Measurements from ENCODE around the gene LZTS2. TPM values are rescaled to one million over a fixed set of nuclear protein-coding genes. Genes with fewer than 3 reads are reported as not detected.
A peak's percentile ranks its signal among the peaks of the same experiment; 100 is the strongest.

Gene LZTS2
- total RNA-seq, 4 donors from 2014 or later = 41.8 to 86.8 (median 56.6) TPM

DNA sequence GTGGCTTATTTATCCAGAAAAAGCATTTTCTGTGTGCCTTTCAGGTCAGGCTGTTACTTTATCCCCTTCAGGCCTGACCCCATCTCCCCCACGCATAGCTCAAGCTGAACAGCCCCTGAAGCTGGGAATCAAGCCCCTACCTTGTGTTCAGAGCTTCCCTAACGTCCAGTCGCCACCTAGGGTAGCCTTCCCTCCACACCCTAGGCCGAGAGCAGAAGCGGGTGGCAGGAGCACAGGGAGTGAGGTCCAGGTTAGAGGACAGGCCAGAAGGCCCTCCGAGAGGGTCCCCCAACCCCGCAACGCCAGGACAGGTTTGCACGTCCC lies 30.8 kb upstream of the LZTS2 start:
- TF ChIP-seq POLR2A (IDR thresholded peaks at IDR 0.05) (no peak), EP300 (IDR thresholded peaks at IDR 0.05; ENCODE audit: low read depth) (no peak), POLR2AphosphoS5 (IDR thresholded peaks at IDR 0.05) (no peak)
- TF ChIP-seq, protein P1, sequence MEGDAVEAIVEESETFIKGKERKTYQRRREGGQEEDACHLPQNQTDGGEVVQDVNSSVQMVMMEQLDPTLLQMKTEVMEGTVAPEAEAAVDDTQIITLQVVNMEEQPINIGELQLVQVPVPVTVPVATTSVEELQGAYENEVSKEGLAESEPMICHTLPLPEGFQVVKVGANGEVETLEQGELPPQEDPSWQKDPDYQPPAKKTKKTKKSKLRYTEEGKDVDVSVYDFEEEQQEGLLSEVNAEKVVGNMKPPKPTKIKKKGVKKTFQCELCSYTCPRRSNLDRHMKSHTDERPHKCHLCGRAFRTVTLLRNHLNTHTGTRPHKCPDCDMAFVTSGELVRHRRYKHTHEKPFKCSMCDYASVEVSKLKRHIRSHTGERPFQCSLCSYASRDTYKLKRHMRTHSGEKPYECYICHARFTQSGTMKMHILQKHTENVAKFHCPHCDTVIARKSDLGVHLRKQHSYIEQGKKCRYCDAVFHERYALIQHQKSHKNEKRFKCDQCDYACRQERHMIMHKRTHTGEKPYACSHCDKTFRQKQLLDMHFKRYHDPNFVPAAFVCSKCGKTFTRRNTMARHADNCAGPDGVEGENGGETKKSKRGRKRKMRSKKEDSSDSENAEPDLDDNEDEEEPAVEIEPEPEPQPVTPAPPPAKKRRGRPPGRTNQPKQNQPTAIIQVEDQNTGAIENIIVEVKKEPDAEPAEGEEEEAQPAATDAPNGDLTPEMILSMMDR (IDR thresholded peaks at IDR 0.05) = no peak
- Histone ChIP-seq H3K4me1 (peaks cover 8 to 47% (median 27%) of the 10 kb centered on the region in 4 donors), H3K36me3 (no peaks in the 10 kb centered on the region), H3K27ac (peak overlapping the region; percentile 81 to 91 (median 90)), H3K9me3 (no peaks in the 10 kb centered on the region), H3K4me3 (peak overlapping the region; percentile 66 to 88 (median 81)), H3K27me3 (no peaks in the 10 kb centered on the region)
- WGBS, 2 donors (ENCODE audit: low coverage in 1 of 2) = 19 to 40% methylated on average over 1 to 9 of the region's 9 CpGs
- intact Hi-C loops (cut with DNase I; ENCODE audit: low total_unique reads) (loop anchor here (10.0 kb wide), 1 partner anchor 46 kb away; no protein-coding TSS in a partner anchor), in situ Hi-C loops (cut with MboI; ENCODE audit: low pct_ligation_motif_present in 1 of 4, low pct_unique_long_range_greater_than_20kb in 1 of 4, low sequenced_read_pairs in 3 of 4) (no loop called here)
- no peak for DNase-seq

DNA sequence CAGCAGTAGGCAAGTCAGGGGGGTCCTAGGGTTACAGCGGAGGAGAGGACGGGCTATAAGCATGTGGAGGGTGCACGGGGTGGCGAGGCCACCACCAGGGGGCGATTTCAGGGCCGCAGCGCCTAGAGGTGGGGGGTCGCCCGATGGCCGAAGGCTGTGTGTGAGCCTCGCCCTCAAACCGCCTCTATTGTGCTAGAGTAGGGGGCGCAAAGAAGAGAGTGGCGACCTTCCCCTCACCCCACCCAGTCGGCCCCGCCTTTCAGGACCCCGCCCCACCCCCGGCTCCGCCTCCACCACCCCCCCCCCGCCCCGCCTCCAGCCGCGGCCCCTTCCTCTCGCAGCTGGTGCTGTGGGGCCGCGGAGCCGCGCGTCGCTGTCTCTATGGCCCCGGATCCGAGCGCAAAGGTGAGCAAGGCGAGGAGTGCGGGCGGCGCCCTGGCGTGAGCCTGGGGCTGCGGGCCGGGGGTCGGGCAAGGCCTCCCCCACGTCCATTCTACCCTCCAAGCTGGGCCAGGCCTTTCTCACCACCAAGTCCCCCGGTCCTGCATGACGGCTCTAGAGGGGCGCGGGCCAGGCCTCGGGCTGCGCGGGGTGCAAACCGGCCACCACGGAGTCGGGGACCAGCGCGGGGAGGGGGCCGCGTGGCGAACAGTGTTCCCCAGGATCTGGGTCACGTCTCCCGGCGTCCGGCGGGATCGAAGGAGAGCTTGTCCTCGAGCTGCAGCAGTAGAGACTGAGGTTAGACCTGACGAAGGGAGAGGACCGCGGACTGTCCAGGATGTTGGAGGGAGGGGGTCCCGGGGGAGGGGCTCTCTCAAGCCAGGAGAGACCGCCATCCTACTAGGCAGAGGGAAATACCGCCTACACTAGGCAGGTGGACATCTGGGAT lies 30.2 kb upstream of the LZTS2 start, which contains the start of gene SEMA4G:
TSS of gene SEMA4G (plus strand) at position 318 of the 889 bp plus-strand sequence. CDS start 3,409 bp downstream, outside the sequence.
- Histone ChIP-seq H3K4me3 (peak within 1 kb of the TSS; percentile 66 to 88 (median 81)), H3K27ac (peak within 1 kb of the TSS; percentile 81 to 91 (median 90)), H3K9me3 (no peaks in the 10 kb centered on the region), H3K36me3 (no peaks in the 10 kb centered on the region), H3K27me3 (no peaks in the 10 kb centered on the region), H3K4me1 (peaks cover 8 to 47% (median 27%) of the 10 kb centered on the region in 4 donors)
- TF ChIP-seq, protein P1 (IDR thresholded peaks at IDR 0.05) = peak; percentile 75 to 90 (median 78)
- TF ChIP-seq EP300 (IDR thresholded peaks at IDR 0.05; ENCODE audit: low read depth) = no peak
- TF ChIP-seq POLR2A (IDR thresholded peaks at IDR 0.05) = peak; percentile 33
- peak; percentile 12 to 60 (median 41) for TF ChIP-seq POLR2AphosphoS5 (IDR thresholded peaks at IDR 0.05)
- intact Hi-C loops (cut with DNase I; ENCODE audit: low total_unique reads) (loop anchor here (10.0 kb wide), 1 partner anchor 45 kb away; no protein-coding TSS in a partner anchor), in situ Hi-C loops (cut with MboI; ENCODE audit: low pct_ligation_motif_present in 1 of 4, low pct_unique_long_range_greater_than_20kb in 1 of 4, low sequenced_read_pairs in 3 of 4) (no loop called here)
- peak; percentile 59 for DNase-seq
- 2% methylated on average over 59 of the region's 70 CpGs; no CpG with 5 or more reads in 1 of the 2 donors for WGBS, 2 donors (ENCODE audit: low coverage in 1 of 2)

DNA sequence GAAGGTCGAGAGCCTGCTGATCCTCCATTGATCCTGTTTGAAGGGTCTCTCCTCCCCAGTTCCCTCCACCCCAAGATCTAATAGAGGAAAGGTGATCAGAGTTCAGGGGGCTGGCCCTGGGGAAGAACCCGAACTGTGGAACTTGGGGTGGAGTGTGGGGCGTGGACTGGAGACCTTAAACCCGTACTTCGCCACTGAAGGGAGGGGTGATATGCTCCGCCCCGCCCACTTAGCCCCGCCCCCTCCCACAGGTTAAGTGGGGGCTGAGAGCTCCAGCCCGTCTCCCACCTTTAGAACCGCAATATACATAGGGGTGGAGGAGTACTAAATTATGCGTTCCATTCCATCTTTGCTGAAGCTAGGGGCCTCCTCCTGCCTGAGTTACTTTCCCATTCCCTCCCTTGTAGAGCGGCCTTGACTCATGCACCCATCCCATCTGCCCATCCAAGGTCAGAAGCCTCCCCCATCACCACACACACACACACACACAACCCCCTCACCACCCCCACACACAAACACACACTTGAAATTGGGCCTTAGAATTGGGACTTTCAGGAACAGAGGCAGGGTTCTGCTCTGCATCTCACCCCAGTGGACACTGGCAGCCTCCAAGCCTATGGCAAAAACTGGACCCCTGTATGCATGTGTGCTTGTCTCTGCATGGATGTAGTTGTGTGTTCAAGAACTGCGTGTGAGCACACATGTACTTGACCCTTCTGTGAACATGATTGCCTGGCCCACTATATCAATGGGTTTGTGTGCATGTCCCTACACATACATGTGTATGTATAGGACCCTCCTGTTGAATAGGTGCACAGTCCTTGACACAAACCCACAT lies 29.3 kb upstream of the LZTS2 start:
- Histone ChIP-seq H3K27me3 (no peaks in the 10 kb centered on the region), H3K4me3 (peak overlapping the region; percentile 66 to 88 (median 81)), H3K4me1 (peaks cover 8 to 47% (median 23%) of the 10 kb centered on the region in 4 donors), H3K27ac (peak overlapping the region; percentile 81 to 91 (median 90)), H3K9me3 (no peaks in the 10 kb centered on the region), H3K36me3 (no peaks in the 10 kb centered on the region)
- 10 to 36% methylated on average over 2 to 13 of the region's 13 CpGs for WGBS, 2 donors (ENCODE audit: low coverage in 1 of 2)
- intact Hi-C loops (cut with DNase I; ENCODE audit: low total_unique reads) (no loop called here), in situ Hi-C loops (cut with MboI; ENCODE audit: low pct_ligation_motif_present in 1 of 4, low pct_unique_long_range_greater_than_20kb in 1 of 4, low sequenced_read_pairs in 3 of 4) (no loop called here)
- DNase-seq = peak; percentile 87
- TF ChIP-seq POLR2AphosphoS5 (IDR thresholded peaks at IDR 0.05) = peak in 1 of 3 donors; percentile 57
- TF ChIP-seq, protein P1 (IDR thresholded peaks at IDR 0.05) = no peak
